ENCODE results near the gene PDE4B.

The PDE4B gene

DNA sequence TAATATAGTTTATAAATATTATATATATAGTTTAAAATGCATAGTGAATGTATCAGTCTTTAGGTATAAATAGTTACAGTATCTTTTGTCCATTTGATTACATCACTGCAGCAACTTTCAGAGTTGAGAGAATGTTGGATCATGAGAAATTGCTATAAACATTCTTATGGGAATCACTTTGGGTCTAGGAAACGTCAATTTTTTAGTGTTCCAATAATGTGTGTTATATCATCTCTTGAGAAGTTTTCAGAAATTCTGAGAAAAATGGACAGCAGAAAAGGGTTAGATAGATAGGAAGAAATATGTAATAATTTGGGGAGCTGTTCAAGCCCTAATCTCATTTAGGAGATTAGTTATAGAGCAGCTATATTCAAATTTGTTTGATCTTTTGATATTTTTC, 556.1 kb downstream of the PDE4B start:
- FAIRE-seq: no peak

DNA sequence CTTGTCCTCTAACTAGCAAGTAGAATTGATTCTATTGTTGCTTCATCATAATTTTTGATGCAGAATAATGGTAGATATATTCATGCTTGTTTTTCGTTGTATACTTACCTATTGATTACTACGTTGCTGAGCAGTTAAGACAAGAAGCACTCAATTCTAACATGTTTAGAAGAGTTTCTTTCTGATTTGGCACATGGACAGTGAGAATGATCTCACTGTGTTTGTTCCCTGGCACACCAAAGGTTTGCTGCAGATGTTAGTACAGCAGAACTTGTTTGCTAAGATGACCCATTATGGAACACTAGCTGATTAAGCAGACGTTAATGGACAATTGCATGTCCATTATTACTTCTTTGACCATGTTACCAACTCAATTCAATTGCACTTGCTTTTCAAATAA, 556.5 kb downstream of the PDE4B start:
- no peak for FAIRE-seq

DNA sequence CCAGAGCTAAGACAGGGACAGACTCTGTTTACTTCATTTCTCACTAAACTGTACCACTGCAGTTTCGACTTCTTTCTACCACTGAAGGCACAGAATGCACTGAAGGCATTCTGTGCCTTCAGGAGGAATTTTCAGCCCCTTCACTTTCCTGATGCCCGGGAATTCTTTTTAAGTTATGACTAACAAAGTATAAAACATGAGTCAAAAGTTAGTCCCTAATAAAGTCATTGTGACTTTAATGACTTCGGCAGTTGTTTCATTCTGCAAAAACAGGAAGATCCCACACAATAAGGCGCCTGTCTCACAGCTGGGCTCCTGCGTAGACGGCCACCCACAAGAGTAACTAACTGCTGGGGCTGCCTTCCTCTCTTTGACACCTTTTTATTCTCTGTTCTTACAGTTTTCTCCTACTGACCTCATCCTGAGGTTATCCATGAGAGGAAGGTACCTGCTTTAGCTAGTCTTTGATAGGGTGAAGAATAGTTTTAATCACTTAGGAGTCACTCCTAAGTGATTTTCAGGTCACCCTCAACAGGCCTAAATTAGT, 557.4 kb downstream of the PDE4B start:
- no peak for FAIRE-seq

DNA sequence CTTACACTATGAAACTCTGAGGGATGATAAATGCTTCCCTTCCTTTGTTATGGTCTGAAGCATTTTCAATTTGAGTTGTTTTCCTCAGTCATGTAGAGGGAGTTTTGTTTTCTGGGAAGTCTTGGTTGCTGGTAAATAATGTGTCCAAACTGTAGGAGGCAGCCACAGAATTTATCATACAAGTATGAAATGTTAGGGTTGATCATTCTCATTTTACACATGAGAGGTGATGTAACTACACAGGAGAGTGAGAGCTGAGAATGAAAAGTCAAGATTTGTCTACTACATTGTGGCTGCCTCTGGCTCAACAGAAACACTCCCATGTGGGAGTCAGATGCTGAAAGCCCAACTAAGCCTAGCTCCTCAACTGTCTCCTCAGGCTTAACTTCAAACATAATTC, 558.8 kb downstream of the PDE4B start:
- FAIRE-seq: no peak

DNA sequence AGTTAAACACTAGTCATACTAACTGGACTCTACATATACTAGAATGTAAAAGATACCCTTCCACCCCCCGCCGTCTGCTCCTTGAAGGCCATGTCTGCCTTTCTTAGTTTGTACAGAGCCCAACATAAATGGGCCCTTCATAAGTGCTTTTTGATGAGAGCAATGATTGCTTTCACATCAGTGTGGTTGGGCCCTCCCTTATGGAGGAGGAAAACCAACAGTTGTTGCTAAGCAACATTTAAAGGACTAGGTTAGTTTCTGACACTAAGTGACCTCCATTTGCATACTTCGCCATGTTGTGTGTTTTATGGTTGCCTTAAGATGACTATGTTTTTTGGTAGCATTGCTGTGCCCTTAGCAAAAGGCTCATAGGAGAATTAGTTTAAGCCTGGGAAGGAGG, 559.2 kb downstream of the PDE4B start:
- no peak for FAIRE-seq

DNA sequence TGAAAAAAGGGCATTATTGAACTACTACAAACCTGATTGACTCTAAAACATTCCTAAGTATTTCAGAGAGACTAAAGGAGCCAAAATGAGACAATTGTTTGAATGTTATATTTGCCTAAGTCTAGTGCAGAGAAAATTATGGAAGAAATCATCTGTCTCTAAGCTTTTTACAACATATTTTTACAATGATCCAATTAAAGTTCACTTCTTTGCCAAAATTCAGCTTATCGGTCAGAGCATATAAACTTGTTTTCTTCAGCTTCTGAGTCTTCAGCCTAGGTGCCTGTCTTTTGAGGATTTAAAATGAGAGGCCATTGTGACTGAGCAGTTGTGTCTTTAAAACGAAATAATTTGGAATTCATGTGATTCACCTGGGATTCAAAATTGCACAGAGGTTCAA, 560.1 kb downstream of the PDE4B start:
- no peak for FAIRE-seq

DNA sequence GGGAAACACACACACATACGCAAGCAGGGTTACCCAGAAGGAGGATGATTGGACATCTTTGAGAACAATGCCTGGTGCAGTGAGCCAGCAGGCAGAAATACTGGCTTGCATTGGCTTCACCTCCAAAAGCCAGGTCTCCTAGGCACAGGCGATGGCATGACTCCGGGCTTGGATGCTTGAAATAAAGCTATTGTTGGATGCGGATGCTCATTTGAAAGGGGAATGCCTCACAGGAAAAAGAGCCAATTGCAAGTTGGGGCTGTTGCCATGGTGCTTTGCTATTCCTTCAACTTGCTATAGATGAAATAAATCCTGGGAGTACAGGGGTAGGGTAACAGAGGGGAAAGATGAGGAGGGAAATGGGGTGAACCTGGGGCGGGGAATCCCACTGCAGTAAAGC, 560.6 kb downstream of the PDE4B start:
- FAIRE-seq: no peak

DNA sequence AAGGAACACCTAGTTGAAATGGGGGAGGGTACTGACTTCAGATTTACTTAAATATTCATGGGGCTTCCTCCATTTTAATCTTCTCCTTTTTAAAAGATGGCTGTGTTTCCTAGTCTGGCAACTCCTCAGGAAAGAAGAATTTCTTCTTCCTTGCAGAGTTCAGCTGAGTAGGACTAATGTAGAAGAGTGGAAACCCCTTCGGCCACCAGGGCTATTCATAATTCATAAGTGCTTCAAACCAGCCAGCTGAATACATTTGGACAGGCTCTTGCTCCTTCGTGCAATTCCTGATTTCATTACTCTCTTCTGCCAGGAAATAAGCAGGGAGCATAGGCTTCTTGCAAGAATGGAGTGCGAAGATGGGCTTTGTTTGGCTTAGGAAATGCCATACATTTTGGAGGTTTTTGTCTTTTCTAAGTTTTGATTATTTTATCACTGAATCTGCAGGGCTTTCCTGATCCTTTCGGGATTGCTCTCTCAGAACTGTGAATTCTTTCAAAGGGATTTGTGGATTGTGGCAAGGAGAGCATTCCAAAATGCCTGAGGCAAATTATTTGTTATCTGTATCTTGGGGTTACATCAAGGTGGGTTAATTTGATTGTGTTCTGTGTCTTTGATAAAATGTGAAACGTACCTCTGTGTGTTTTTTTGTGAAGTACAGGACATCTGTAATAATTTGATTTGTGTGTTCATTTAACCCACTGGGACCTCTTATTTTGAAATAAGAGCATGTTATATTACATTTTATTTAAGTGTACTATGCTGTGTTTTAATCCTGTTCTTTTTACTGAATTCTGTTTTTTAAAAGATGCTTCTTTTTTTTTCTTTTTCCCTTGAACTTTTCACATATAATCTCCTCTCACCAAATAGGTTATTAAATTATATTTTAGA, 561.9 kb downstream of the PDE4B start:
- FAIRE-seq: no peak

DNA sequence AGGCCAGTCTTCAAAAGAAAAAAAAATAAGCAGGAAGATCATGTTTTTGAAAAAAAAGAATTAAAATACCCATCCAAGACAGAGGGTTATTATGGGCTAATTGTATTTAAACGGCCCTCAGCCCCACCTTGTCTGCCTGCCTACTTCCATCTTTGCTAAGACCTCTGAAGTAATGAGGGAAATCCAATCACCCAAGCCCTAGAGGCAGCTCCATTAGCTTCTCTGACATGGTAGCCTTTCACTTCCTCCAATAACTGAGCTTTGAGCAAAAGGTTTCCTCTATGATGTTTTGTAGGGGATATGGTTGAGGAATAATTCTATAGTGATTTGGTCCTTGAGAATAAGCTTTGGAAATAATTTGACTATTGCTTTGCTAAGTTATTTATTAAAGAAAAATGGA, 563.1 kb downstream of the PDE4B start:
- FAIRE-seq: no peak

DNA sequence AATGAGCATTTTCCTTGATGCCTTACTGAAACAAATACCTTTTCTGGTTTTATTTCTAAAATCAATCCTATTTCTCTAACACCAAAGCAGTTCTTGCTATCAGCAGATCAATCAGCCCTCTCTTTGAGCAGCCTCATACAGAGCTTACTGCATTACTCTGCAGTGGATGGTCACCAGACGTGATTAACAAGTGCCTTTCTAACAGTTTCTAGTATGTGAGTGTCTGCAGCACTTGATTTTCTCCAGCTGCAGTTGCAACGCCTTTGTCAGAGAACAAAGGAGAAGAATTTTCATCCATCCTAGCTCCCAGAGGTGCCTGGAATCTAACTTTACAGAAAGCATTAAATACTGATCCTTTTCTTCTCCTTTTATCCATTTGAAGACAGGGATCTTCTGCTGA, 563.9 kb downstream of the PDE4B start:
- no peak for FAIRE-seq

DNA sequence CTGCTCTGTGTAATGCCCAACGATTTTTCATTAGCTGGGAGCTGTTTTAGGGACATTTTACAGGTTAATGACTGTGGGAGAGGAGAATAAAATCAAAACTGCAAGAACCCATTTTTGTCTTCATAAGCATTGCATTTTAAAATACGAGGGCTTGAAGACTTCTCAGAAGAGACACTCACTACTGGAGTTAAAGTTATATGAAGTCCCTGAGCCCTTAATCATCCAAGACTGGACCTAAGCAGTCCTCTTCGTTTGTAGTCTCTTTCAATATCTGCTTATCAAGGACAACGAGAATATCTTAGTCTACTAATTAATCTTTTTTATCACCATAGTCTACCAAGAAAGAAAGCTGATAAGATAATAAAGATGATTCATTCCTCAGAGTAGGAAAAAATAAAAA, 564.3 kb downstream of the PDE4B start:
- no peak for FAIRE-seq

DNA sequence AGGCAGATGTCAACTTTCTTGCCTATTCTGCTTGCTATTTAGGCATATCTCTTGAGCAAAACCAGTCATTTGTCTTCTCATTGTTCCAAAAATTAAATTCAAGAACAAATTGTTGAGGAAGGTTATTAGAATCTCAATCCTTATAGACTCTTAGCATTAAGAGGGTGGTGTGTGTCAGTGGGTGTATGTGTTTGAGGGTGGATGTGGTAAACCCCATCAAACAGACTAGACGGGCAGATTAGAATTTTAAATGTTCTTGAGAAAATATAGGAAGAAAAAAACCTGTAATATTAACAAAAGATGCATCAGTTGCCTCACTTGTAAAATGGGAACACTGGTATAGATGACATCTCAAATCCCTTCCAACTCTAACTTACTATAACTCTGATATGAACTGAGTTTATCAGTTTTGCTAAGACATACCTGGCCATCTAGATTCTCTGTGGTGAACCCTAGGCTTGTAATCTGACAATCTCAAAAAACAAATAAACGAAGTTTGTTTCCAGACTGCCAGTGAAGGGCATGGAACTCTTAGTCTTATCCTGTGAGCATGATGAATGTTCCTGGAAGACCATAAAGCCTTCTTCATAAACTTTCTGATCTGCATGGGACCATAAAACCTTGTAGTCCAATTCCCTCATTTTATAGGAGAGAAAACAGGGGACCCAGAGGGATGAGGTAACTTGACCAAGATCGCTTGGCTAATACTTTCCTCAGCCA, 564.9 kb downstream of the PDE4B start:
- FAIRE-seq: no peak

DNA sequence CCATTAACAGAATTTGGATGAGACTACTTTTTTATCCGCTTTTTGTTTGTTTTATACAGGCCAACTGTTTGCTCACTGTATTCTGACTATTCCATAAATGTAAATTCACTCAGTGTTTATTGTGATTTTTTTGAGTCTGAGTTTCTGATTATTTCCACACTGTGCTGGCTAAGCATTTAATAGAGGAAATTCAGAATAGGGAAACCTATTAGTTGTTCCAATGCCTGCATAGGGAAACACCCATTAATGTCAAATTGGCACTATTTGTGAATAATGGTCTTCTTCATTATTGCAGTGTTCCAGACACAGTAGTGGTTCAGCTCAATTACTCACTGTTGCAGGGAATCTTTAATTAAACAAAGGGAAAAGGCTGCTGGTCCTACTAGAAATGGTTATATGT, 566.6 kb downstream of the PDE4B start:
- FAIRE-seq: no peak

DNA sequence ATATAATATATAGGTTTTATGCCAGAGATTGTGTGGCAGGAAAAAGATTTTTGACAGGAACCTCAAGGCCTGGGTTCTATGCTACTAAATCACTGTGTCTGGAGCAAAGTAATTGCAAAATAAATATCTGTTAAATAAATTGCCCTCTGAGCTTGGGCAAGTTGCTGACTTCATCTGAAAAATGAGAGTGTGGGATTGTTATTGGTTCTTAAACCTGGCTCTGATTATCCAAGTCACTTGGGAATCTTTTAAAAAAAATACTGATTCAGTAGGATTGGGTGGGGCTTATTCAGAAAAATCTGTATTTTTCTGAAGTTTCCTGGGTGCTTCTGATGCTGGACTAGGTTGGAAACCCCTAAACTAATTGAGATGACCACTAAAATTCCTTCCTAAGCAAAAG, 567.1 kb downstream of the PDE4B start:
- no peak for FAIRE-seq

DNA sequence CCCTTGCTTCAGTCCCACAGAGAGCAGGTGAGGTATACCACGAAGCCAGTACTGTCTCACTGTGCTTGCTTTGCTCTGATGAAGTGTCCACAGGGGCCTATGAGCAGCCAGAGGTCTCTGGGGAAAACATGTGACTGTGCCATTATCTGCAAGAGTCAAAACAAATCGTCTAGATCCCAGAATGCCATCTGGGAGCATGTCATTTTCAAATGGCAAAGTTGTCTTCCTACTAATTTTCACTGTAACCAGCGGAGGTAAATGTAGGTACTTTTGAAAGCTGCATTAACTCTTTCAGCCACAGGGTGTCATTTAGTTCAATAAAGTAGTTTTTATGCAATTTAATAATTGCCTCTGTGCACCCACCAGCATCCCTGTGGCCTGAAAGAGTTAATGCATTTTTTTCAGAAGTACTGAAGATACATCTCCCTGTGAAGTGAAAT, 567.6 kb downstream of the PDE4B start:
- no peak for FAIRE-seq

DNA sequence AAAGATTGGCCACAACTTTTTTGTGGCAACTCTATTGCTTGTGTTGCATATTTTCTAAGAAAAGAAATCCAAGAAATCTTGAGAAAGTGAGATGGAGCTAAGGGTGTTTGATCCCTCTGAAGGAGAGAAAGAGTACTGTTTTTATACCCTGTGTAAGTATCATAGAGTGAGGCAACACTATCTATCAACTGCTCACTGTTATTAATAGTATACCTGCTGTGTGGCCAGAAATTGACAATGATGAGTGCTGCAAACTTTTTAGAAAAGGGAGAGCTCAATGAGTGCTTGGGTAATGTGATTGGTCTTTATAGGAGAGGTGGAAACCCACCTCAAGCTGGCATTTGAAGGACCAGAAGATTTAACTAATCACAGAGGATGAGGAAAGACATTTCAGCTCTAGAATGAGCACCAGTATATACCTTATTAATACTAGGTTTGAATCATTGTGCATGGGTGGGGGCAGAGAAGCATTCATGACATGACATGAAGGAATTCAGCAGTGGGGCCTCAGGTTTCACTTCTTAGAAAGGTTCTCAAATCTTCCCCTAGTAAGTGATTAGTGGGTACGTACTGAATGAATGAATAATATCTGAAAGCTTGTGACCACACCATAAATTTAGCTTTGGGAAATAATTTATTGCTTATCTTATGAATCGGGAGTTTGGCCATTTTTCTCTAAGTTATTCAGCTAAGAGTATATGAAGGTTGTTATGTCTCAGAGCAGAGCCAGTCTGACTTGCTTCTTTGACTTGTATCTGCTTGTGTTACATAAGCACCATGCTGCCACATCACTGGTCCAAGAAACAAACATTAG, 572.1 kb downstream of the PDE4B start:
- no peak for FAIRE-seq

DNA sequence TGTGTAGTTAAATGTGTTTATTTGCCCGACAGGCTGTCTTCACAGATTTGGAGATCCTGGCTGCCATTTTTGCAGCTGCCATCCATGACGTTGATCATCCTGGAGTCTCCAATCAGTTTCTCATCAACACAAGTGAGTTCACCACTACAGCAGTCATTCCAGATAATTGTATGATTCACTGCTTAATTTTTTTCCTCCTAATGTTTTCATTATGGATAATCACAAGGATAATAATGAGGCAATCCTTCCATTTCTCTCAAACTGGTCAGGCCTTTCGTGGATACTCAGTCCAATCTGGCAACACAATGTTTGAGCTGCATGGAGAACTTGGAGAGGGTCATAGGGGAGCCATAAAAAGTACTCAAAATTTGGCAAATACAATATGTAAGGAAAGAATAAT, 572.9 kb downstream of the PDE4B start:
- FAIRE-seq: no peak

DNA sequence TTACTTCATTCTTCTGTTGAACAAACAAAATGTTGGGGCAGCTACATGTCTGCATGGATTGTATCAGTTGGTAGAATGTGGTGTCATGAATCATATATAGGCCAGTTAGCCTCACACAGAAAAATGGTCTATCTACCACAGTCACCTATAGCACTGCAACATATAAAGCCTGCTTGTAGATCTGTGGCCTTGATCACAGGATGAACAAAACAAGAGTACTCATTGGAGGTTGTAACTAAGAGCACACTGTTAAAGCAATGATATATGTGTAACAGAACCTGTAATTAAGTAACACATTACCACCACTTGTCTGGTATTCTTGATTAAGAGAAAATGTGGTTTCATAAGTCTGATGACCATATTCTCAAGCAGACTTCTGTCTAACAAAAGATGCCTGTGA, 573.9 kb downstream of the PDE4B start:
- no peak for FAIRE-seq

DNA sequence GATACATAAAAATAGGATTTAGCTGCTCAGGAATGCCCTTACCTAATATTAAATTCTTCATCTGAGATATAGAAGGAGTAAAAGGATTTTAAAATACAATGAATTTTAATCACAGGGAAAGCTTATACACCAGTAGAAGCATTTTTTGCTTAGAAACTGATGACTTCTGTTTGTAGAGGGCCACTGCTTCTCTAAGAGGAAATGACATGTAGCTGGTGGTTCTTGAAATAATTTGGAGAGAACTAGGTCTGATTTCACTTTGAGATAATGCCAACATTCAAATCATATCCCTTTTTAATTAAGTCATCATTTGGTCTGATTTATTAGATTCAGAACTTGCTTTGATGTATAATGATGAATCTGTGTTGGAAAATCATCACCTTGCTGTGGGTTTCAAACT, 574.7 kb downstream of the PDE4B start:
- FAIRE-seq: no peak

DNA sequence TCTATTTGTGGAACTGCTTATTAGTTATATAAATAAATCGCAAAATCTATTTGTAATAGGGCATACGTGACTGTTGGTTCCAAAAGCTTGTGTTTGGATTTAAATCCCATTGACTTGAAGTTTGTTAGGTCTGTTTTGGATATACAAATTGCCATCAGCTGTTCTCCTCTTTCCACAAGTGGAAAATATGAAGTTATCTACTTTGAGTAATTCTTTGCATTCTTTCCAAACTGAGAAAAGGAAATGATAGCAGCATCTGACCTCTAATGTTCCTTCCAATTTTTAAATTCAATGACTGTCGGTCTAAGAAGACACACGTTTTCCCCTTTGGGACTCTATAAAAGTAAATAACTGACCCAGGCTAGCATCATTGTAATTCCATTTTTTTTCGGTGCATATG, 575.6 kb downstream of the PDE4B start:
- FAIRE-seq: no peak

DNA sequence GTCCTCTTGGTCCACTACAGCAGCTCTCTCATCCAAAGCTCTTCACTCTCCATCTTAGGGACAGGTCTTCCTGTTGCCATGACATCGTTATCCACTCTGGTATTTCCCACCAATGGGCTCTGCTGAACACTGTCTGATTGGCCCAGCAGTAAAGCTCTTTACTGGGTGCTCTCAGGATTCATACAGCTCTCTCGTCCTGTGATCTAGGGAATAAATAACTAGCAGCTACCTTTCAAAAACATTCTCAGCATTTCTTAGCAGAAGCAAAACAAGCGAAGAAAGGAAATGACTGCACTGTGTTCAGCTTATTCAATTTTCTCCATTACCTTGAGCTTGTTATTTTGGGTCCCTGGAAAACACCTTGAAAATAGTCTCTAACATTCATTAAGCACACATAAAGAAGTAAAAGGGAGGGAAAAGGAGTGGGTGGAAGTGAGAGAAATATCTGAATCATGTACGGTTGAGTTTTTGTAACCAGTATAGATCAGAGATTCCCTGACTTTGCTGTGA, 577.8 kb downstream of the PDE4B start:
- no peak for FAIRE-seq

DNA sequence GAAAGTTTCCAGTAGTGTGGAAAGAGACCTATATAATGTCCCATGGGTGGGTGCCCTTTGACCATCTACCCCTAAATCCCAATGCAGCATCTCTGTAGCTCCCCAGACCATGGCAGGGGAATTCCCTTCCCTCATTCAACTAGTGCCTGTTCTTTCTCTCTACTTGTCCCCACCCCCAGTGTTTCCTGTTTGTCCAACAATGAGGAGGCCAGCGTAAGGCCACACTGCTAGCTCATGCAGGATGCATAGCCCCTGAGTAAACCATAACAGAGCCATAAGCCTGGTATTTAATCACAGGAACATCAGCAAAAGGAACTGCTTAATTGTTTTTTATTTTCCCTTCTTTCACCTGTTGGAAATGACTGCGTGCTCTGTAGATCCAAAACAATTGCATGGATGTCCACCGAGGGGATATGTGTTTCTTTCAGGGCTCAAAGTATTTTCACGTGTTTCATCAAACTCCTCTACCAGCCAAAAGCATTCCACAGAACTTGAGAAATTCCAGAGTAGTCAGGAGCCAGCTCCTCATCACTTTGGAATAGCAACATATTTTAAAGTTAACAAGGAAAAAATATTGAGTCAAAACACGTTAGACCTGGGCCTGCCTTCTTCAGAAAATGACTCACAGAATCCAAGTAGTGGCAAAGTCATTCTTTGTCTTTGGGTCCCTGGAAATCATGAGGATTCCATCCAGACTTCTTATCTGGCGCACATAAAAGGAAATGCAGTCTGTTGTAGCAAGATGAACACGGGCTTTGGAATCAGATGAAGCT, 578.7 kb downstream of the PDE4B start:
- FAIRE-seq: no peak

Measured in A204.1 (cell line).